ENCODE results near the gene SNX33.
A peak's percentile ranks its signal among the peaks of the same experiment; 100 is the strongest.
"Not testable (repeated sequence)": the region's sequence is repeated elsewhere in the genome, so short reads cannot be mapped to it uniquely, and the experiment has no call there.

The SNX33 gene

DNA sequence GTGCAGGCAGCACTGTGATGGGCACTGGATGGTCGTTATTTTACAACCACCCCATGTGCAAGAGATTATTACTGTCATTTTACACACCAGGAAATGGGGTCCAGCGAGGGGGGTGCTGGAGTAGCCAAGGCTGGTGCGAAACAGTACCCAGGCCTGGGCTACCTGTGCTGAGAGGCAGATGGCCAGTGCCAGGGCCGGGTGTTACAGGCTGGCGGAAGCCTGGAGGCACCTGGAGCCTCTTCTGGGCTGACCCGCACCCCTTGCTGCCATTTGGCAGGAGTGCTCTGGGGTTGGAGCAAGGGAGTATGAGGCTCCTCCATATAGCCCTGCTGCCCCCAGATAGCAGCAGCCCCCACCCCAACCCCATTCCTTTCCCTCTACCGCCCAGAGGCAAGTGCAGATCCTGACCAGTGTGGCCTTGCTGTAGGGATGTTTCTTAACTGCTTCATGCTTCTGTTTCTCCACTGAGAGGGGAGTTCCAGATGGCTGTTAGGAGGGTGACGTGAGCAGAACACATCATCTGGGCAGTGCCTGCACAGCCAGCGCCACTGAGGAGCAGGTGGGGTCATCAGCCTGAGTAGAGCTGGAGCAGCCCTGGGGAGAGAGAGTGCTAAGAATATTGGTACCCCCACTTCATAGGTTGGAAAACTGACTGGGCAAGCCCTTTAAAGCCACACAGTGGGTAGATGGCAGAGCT is 15.3 kb downstream of the SNX33 start:
- DNase-seq = no peak

GRCh38 chr15:75663931-75664421 is 16.3 kb downstream of the SNX33 start:
- DNase-seq = no peak

GRCh38 chr15:75666823-75667501 is 19.2 kb downstream of the SNX33 start:
- DNase-seq = no peak

GRCh38 chr15:75669191-75669878 is 21.6 kb downstream of the SNX33 start:
- no peak for DNase-seq

DNA sequence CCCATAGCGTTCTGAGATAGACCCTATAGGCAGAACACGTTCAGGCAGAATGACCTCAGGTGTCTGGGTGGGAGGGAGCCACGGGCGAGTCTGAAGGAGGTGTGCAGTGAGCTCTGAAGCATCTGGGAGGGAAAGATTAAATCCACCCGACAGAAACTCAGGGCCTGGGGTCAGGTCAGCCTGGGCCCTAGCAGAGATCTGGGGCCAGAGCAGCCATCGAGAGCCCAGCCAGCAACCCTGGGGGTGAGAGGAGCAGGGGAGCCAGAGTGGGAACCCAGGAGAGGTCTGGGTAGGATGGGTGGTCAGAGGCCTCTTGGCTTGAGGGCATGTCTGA is 22.1 kb downstream of the SNX33 start:
- DNase-seq = no peak

GRCh38 chr15:75671730-75672602 is 24.3 kb downstream of the SNX33 start:
- no peak for DNase-seq

DNA sequence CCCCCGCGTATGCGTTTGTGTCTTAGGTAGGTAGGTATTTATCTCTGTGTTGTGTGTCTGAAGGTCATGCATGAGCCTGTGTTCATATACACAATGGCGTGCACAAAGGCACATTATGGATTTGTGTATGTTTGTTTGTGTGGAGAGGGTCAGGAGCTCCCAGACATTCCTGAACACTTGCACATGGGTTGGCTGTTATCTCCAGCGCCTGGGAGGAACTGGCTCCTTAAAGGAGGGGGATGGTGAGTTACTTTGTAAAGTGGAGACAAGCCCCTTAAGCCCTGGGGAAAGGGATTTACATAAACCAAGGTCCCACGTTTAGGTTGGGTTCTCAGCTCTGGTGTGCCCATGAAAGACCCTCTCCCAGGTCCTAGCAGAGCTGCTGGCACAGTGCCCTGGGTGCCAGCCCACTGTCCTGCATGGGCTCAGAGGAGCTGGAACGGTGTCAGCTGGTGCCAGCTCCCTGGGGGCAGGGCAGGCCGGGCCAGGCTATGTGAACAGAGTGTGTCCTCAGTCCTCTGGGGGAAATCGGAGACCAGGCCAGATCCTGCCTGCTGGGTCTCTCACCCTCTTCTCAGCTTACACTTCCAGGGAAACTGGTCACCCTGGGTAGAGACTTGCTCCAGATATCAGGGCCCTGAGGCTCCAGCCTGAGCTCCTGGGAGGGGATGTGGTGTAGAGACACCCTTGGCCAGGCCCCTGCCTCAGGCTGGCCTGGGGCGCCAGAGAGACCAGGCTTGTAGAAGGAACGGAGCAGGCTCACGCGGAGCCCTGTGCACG is 25.1 kb downstream of the SNX33 start:
- DNase-seq = no peak

DNA sequence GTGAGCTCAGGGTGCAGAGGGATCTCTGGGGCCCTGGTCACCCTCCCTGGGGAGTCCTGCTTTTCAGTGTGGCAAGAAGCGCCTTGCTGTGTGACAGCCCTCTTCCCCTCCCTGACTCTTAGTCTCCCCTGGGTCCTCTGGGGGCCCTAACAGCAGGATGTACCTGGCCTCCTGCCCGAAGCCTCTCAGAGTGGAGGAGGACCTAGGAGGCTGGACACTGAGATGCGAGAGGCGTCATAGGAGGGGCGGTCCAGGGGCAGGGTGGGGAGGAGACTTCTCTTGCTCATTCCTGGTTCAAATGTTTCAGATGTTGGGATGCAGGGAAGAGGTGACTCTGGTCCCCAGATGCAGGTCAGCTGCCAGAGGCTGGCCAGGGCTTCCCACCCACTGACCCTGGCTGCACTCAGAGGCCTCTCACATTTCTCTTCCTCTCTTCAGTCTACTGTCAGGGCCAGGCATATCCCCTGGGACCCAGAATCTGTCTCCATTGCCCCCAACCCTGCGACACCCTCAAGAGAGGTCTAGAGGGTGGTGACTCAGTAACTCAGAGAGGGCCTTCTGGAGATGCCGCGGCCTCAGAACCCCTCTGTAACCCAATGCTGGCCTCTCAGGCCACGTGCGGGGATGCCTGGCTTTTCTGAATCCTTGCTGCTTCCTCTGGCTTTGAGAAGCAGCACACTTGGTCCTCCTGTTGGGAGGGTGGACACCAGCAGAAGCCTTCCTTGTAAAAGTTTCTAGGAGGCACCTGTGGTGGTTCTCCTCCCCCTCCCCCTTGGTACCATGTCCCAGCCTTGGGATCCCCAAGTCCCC is 25.9 kb downstream of the SNX33 start:
- DNase-seq = no peak

DNA sequence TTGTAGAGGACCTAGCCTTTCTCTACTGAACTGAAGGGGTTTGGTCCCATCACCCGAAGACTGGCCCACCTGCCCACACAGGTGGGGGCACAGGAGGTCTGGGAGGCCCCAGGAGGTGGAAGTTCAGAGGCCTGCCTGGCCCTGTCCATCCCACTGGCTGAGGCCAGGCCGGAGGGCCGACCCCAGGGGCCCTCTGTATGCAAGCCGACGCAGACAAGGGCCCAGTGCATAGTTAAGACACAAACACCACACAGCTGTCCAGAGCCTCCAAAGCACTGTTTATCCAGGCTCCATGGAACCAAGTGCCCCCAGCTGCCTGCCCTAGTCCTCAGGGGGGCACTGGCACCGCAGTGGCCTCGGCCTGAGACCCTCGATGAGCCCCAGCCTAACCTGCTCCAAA is 26.7 kb downstream of the SNX33 start:
- DNase-seq = no peak

DNA sequence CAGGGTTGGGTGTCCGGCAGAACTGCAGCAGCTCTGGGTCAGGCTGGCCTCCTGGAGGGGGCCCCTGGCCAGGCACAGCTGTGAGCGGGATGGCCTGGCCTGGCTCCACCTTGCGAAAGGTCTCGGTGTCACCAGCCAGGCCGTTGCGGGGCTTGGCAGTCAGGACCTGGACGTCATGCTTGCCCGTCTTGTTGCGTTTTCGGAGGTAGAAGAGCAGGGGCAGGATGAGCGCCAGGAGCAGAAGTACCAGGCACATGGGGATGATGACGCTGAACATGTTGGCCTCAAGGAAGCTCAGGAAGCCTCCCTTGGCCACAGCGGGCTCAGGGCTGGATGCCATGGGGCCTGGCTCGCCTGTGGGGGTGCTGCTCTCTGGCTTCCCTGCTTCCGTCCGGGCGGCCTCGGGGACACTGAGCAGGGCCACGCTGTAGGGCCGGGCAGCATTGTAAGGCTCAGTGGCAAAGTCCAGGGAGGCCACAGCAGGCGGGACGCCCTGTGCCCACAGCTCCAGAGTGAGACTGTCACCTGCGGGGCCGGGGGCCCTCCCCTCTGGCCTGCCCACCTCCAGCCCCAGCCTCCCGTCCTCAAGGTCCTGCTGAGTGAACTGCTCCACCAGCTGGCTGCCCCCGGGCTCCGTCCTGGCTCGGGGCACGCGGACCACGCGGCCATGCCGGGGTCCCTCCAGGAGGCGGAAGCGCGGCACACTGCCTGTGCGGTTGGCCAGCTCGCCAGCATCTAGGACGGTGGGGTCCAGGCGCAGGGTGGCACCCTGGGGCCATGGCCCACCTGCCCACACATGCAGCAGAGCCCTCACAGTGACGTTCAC is 28.1 kb downstream of the SNX33 start:
- no peak for DNase-seq

DNA sequence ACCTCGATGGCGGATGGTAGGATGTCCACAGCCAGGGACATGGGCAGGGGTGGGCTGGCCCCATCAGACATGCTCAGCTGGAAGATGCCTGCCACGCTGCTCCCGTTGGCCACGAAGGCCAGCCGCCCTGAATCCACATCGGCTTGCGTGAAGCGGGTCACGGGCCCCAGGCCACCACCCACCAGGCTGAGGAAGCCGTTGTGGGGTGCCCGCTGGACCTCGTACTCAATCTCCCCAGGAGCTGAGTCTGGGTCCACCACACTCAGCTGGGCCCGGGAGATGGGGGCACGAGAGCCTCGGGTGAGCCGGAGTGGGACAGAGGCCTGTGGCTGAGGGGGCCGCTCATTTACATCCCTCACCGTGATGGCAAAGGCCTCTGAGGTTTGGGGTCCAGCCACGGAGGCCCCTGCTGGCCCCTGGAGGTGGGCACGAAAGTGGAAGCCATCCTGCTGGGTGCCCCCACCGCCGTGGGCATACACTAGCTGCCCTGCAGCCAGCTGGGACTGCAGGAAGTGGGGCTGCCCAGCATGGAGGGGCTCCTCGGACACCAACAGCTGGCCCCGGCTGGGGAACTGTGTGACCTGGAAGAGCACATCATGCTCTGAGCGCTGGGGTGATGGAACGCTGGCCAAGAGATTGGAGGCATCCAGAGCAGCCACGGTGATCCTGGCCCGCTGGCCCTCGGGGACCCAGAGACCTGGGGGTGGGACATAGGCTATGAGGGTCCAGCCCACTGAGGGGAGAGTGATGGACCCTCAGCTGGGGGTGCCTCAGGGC is 29.2 kb downstream of the SNX33 start:
- no peak for DNase-seq

DNA sequence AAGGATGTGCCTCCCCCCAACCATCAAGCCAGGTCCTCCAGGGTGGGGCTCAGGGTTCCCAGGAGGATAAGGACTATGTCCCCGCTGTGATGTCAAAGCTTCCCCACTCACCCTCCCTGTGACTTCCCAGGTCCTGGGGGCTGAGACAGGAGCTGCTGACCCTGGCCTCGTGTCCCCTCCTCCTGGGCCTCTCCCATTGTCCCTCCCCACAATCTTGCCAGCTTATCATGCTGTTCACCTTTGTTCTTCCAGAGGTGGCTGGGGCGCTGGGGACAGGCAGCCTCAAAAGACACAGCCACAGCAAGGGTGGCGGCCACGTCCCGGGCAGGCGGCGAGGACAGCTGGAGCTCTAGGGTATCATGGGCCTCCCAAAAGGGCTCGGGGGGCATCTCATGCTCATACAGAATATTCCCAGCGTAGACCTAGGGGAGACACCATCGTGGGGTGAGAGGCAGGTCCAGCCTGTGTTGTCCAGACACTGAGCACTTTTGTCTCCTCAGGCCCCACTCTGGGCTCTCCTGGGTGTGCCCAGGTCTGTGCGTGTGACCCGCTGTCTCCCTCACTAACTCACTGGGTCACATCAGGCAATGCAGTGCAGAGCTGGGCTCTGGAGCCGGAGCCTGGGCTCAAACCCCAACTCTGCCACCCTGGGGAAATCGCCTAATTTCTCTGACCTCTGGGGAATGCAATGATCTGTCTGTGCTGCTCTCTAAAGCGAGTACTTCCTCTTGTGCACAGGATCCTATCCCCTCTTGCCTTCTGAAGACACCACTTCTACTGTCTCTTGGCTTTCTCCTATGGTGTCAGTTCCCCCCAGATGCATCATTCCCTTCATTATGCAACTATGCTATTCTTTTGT is 30.0 kb downstream of the SNX33 start:
- no peak for DNase-seq

- DNase-seq = not testable (repeated sequence)
These were observed 30.6 kb downstream of the SNX33 start for GRCh38 chr15:75678324-75678690.

GRCh38 chr15:75680007-75680789 is 32.5 kb downstream of the SNX33 start:
- DNase-seq = no peak

DNA sequence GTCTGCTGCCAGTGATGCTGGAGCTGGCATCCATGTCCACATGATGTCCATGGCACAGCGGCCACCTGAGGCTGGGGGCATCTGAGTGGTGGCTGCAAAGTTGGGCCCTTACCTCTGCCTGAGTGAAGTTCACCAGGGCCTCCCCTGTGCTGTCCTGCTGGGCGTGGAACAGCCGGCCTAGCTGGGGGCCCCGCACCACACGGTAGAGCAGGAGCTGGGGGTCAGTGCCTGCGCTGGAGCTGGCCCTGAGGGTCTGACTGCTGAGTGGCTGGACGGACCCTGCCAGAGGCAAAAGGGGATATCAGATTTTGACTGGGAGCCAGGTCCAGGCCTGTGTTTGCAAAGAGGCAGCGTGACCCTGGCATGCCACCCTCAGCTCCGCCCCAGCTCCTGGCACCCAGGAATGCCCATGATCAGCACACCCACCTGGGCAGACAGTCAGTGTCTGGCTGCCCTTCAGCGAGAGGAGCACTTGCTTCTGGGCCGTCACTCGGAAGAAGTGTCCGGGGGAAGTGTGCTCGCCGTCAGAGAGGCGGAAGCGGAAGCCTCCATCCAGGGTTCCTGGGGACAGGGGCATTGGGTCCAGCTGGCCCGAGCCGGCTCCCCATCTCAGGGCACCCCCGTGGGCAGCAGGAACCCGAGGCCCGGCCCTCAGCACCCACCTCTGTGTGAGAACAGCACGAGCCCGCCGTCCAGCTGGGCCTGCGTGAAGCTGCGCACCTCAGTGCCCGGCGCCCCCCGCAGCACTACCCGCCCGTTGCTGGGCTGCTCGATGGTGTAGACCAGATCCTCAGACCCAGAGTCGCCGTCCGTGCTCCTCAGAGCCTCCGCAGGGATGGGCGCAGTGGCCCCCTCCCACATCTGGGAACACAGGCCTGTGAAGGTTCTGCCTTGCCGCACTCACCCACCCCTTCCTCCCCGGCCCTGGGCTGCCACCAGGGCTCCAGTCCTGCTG is 34.7 kb downstream of the SNX33 start:
- DNase-seq = no peak

DNA sequence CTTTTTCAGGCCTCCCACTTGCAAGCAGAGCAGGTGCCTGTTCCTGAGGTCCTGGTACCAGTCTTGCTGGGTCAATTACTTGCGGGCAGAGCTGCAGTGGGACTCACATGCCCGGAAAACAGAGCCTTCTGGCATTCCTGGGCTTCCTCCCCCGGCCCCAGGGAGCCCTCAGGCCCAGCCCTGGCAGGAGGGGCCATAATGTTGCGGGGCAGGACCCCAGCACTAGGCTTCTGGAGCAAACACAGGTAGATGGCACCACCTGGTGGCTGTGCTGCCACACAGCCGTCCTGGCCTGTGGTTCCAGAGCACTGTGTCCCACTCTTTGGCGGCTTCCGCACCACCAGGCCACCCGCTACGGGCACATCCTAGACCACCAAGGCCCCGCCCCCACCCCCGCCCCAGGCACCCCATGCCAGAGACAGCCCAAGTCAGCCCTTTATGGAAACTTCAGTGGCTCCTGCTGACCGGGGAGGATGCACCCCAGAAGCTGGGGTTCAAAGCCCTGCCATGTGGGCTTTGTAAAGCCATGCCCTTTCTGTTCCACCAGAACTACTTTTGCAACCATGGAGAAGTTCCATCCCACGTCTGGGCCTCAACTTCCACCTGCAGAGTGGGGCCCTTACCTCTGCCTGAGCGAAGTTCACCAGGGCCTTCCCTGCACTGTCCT is 36.1 kb downstream of the SNX33 start:
- DNase-seq = peak; percentile 33

Measured in NCI-H345 (cell line).